Measurements from ENCODE around the gene DCDC1.

Gene DCDC1

GRCh38 chr11:30825723-30826122 lies 543.8 kb downstream of the DCDC1 start:
- DNase-seq: peak; percentile 15

DNA sequence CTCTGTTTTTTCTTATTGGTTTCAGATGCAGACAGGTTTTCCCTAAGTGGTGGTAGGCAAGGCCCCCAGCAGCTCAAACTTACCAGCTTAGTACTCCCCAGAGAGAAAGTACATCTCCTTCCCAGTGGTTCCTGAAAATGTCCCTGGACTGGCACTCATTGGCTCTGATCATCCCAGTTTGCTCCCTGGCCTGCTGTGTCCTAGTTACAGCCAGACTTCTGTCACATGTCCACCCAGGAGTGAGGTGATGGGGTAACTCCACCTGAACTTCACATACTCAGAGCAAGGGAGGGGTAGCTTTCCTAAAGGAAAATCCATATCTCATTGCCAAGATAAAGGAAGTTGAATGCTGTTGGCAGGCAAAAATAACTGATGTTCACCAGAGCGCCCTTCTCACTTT lies 546.4 kb downstream of the DCDC1 start:
- DNase-seq: no peak

- no peak for DNase-seq
These were observed 548.0 kb downstream of the DCDC1 start for GRCh38 chr11:30821438-30821965.

DNA sequence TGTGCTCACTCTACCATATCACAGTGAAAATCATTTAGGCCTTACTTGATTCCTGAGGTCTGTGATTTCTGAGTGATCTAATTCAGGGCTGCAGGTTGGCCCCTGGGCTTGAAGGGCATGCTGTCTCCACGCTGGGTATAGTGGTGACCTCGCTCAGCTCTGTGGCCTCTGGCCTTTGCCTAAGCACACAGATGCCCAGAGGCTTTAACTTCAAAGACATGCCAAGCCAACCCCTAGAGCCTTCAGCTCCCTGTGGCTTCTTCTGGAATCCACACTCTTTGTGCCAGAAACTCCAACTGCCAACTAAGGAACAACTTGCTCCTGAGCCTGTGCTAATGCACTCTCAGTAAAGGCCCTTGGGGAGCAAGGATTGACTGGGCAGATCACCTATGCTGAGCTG lies 550.8 kb downstream of the DCDC1 start:
- no peak for DNase-seq

- DNase-seq: no peak
These were observed 552.3 kb downstream of the DCDC1 start for GRCh38 chr11:30816959-30817880.

- no peak for DNase-seq
These were observed 553.9 kb downstream of the DCDC1 start for GRCh38 chr11:30815619-30816018.

DNA sequence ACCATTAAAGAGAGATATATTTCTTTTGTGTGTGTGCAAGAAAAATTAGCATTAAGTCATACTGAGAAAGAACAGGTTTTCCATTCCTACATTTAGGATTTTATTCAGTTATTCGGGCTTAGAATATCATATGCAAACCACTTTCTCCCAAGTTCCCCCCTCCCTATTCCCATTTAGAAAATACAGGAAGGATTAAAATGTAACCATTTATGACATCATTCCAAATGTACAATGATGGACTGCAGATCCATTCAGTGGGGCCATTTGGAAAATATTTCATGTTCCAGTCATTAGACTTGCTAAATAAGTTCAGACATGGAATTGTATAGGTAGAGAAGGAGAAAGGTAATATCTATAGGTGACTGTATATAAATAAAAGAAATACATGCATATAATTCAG lies 554.8 kb downstream of the DCDC1 start:
- DNase-seq: no peak

All from DMS53 (cell line).